Hematopoietic multipotent progenitor cell treated with erythropoietin and hydrocortisone succinate and interleukin-3 and kit ligand, for 17 days (in vitro differentiated cells): ENCODE measurements around the gene ANKRD63.

Source experiments
- DNase-seq: peaks from one replicate; pipeline ENCODE4 v3.0.0-alpha.2; 2015; ENCODE audit warnings: low spot score

Gene ANKRD63

GRCh38 chr15:40313531-40314398 is 30.9 kb upstream of the ANKRD63 start:
- no peak for DNase-seq

GRCh38 chr15:40312370-40313158 is 29.7 kb upstream of the ANKRD63 start:
- DNase-seq, result no peak

GRCh38 chr15:40310993-40311392 is 28.1 kb upstream of the ANKRD63 start:
- DNase-seq, result no peak

GRCh38 chr15:40310001-40310959 is 27.4 kb upstream of the ANKRD63 start:
- no peak for DNase-seq

GRCh38 chr15:40309344-40309862 is 26.5 kb upstream of the ANKRD63 start:
- DNase-seq, result no peak

GRCh38 chr15:40307421-40308211 is 24.8 kb upstream of the ANKRD63 start, which contains the start of gene PLCB2:
Gene PLCB2 (minus strand): TSS chr15:40307935. CDS start chr15:40307672, 263 bp downstream.
- DNase-seq, result no peak

GRCh38 chr15:40306908-40307307 is 24.0 kb upstream of the ANKRD63 start:
- DNase-seq, result no peak

GRCh38 chr15:40306371-40306770 is 23.5 kb upstream of the ANKRD63 start:
- DNase-seq, result no peak

GRCh38 chr15:40305281-40305680 is 22.4 kb upstream of the ANKRD63 start:
- no peak for DNase-seq

GRCh38 chr15:40303576-40303975 is 20.7 kb upstream of the ANKRD63 start:
- no peak for DNase-seq

- DNase-seq, result no peak
These were observed 20.1 kb upstream of the ANKRD63 start for GRCh38 chr15:40302981-40303380.

- DNase-seq, result no peak
These were observed 19.5 kb upstream of the ANKRD63 start for GRCh38 chr15:40302288-40302886.

GRCh38 chr15:40301467-40302179 is 18.8 kb upstream of the ANKRD63 start:
- no peak for DNase-seq

GRCh38 chr15:40300771-40301170 is 17.9 kb upstream of the ANKRD63 start:
- DNase-seq, result no peak

- DNase-seq, result no peak
These were observed 17.5 kb upstream of the ANKRD63 start for GRCh38 chr15:40300367-40300766.

- DNase-seq, result no peak
These were observed 15.5 kb upstream of the ANKRD63 start for GRCh38 chr15:40298216-40298935.

- no peak for DNase-seq
These were observed 14.5 kb upstream of the ANKRD63 start for GRCh38 chr15:40297356-40297755.

- no peak for DNase-seq
These were observed 13.8 kb upstream of the ANKRD63 start for GRCh38 chr15:40296561-40297230.
